T follicular helper cell (primary cell): Measurements from ENCODE around the gene CHD6.

ENCODE experiments used
- DNase-seq: peaks from one replicate; pipeline ENCODE4 v3.0.0-alpha.2; 2020; ENCODE audit warnings: low read depth
- total RNA-seq, 2 experiments: gene quantifications; one replicate each; lab custom pipeline; 2026; lab: John Stamatoyannopoulos, UW

The CHD6 gene
- total RNA-seq, result 78.2 to 238 reads per million in 2 experiments

GRCh38 chr20:41617902-41618806 is at the start of gene CHD6:
CHD6 (minus strand) TSS chr20:41618377; CDS start chr20:41551337, 67,040 bp downstream.
- peak; percentile 99 for DNase-seq

- no peak for DNase-seq
Observed at GRCh38 chr20:41664584-41664983, 46.4 kb upstream of the CHD6 start.

- DNase-seq, result no peak
Observed at GRCh38 chr20:41657655-41658054, 39.5 kb upstream of the CHD6 start.

GRCh38 chr20:41655962-41656618 is 37.9 kb upstream of the CHD6 start:
- DNase-seq, result no peak

GRCh38 chr20:41654884-41655283 is 36.7 kb upstream of the CHD6 start:
- no peak for DNase-seq

- no peak for DNase-seq
Observed at GRCh38 chr20:41654292-41654691, 36.1 kb upstream of the CHD6 start.

- no peak for DNase-seq
Observed at GRCh38 chr20:41650231-41650948, 32.2 kb upstream of the CHD6 start.

GRCh38 chr20:41649489-41649888 is 31.3 kb upstream of the CHD6 start:
- DNase-seq, result no peak

GRCh38 chr20:41645372-41645771 is 27.2 kb upstream of the CHD6 start:
- no peak for DNase-seq

- no peak for DNase-seq
Observed at GRCh38 chr20:41643504-41643938, 25.3 kb upstream of the CHD6 start.

- DNase-seq, result no peak
Observed at GRCh38 chr20:41639630-41640029, 21.5 kb upstream of the CHD6 start.

- DNase-seq, result no peak
Observed at GRCh38 chr20:41638456-41638855, 20.3 kb upstream of the CHD6 start.

GRCh38 chr20:41635158-41635557 is 17.0 kb upstream of the CHD6 start:
- no peak for DNase-seq

- no peak for DNase-seq
Observed at GRCh38 chr20:41632896-41633295, 14.7 kb upstream of the CHD6 start.

- DNase-seq, result no peak
Observed at GRCh38 chr20:41631826-41632225, 13.6 kb upstream of the CHD6 start.

- no peak for DNase-seq
Observed at GRCh38 chr20:41630846-41631245, 12.7 kb upstream of the CHD6 start.

- DNase-seq, result no peak
Observed at GRCh38 chr20:41627611-41628244, 9.6 kb upstream of the CHD6 start.

- DNase-seq, result no peak
Observed at GRCh38 chr20:41627001-41627495, 8.9 kb upstream of the CHD6 start.

- no peak for DNase-seq
Observed at GRCh38 chr20:41623625-41624375, 5.6 kb upstream of the CHD6 start.

- DNase-seq, result no peak
Observed at GRCh38 chr20:41622584-41622983, 4.4 kb upstream of the CHD6 start.

GRCh38 chr20:41621971-41622370 is 3.8 kb upstream of the CHD6 start:
- DNase-seq, result no peak
